CD4-positive, alpha-beta T cell treated with Interferon gamma for 1 hour (primary cell): ENCODE results near the gene KIFAP3.
"Not testable (repeated sequence)": the region's sequence is repeated elsewhere in the genome, so short reads cannot be mapped to it uniquely, and the experiment has no call there.

ENCODE experiments used
- DNase-seq: peaks from one replicate; pipeline ENCODE4 v3.0.0-alpha.2; 2020

The KIFAP3 gene

DNA sequence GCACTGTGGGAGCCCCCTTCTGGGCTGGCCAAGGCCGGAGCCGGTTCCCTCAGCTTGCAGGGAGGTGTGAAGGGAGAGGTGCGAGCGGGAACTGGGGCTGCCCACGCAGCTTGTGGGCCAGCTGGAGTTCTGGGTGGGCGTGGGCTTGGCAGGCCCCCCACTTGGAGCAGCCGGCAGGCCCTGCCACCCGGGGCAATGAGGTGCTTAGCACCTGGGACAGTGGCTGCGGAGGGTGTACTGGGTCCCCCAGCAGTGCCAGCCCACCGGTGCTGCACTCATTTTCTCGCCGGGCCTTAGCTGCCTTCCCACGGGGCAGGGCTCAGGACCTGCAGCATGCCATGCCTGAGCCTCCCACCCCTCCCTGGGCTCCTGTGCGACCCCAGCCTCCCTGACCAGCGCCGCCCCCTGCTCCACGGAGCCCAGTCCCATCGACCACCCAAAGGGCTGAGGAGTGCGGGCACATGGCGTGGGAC is 192.4 kb downstream of the KIFAP3 start:
- DNase-seq = no peak

DNA sequence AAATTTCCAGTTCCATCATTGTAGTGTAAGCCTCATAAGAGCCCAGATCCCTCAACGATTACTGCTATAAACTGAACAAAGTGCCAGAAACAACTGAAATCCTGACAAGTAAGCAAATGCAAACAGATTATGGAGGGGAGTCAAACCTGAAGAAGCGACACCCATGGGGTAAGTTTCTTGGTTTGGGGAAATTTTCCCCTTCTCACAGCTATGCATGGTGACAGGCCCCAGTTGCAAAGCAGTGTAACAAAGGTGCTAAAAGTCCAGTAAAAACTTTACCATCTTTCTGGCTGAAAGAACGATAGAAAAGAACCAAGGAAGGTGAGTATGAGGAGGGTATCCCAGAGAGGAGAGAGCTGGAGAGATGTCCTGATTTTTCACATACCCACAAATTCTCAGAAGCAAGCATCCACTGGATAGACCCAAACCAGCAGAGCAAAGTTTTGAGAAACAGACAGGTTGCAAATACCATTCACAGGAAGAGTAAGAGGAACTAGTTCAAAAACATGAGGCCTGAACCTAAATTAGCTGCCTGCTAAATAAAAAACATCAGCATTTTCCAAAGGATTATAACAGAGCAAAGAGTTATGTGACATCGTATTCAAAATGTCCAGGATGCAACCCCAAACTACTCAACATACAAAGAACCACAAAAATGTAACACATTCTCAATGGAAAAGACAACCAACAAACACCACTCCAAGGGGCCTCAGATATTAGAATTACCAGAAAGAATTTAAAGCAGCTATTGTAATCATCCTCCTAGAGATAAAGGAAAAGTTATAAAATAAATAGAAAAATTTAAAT is 195.3 kb downstream of the KIFAP3 start:
- no peak for DNase-seq

DNA sequence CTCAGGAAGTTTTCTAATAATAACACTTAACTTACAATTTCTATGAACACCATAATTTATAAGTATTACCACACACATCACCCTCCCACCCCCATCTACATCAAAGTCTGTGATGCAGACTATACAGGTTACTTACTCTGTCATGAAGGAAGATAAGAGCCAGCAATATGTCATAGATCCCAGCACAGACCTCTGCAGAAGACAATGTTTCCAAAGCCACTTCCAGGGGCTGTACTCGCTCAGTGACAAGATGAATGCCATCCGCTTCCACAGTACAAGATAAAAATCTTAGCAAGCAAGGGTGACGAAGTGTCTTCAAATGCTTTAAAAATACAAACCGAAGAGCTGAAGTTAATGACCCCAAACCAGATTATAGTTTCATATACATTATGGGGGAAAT is 196.0 kb downstream of the KIFAP3 start:
- DNase-seq = no peak

DNA sequence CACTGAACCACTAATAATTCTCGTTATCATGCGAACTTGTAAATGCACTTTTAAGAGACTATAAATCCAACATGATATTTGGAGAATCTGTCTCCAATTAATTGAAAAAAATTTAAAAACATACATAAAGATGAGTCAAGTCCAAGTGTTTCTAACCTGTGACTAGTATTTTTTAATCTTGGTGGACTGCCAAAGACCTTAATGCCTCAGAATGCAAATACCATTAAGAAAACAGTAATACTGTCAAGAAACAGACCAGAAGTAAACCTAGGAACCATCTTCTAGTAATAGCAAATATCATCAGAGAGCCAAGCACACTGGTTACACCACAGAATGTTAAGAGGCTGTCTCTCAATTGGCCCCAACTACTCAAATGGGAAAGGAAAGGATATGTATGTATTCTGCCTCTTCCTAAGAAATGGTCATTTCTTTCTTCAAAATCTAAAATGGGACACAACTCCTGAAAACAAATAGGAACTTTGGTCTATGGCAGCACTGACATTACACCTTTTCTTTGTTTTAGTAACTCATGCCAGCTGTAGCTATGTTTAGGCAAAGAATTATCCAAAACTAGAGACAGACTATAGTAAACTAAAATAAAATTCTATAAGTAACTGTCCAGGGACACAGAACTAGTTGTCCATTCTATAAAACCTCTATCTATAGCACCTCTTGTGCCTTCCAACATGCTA is 196.5 kb downstream of the KIFAP3 start:
- DNase-seq = no peak

DNA sequence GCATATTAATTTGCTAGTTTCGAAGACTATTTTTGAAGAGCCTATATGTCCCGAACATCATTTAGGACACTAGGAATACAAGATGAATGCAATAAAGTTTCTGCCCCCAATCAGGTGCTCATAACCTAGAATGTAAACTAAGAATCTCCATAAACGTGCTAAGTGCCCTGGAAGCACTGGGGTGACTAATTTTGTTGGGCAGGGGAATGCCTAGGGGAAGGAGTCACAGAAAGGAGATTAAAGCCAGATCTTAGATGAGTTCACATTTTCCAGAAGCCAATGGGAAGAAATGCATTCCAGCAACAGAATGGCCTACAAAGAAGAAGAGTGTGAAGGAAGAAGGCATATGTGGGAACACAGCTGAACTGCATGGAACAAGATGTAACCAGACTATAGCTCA is 200.3 kb downstream of the KIFAP3 start:
- no peak for DNase-seq

DNA sequence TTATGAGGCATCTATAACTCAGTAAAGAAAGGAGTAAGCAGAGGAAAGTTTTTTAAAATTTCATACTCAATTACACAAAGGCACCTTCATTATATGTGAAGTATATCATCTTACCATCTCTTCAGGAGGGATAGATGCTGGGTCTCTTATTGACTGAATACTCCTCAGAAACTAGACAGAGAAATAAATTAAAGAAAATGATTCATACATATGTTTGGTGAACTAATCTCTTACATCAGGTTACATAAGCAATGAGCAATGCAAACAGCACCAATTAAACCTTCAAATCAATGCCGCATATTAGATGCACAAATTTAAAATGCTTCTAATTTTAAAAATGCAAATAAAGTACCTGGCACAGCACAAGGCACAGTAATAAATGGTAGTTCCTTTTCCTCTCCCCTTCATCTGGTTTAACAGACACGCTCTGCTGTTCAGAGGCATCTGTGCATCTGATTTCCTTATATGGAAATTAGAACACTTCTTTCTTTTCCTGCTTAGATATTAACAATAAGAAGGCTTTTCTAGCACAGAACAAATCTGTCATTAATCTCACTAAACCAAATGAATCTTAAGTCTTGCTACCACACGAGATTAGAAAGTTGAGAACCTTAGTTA is 200.8 kb downstream of the KIFAP3 start:
- DNase-seq = no peak

DNA sequence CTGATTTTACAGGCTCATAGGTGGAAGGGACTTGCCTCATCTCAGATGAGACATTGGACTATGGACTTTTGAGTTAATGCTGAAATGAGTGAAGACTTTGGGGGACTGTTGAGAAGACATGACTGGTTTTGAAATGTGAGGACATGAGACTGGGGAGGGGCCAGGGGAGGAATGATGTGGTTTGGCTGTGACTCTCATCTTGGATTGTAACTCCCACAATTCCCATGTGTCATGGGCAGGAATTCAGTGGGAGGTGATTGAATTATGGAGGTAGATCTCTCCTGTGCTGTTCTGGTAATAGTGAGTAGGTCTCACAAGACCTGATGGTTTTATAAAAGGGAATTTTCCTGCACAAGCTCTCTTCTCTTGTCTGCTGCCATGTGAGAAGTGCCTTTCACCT is 201.6 kb downstream of the KIFAP3 start:
- no peak for DNase-seq

DNA sequence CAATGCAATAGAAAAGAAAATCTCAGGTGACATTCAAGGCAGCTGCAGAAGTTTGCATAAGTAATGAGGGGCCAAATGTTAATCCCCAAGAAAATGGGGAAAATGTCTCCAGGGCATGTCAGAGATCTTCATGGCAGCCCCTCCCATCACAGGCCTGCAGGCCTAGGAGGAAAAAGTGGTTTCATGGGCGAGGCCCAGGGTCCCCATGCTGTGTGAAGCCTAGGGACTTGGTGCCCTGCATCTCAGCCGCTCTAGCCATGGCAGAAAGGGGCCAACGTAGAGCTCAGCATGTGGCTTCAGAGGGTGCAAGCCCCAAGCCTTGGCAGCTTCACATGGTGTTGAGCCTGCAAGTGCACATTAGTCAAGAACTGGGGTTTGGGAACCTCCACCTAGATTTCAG is 202.5 kb downstream of the KIFAP3 start:
- DNase-seq = not testable (repeated sequence)
